Ishikawa (cell line): ENCODE measurements around the gene SLC25A14.
A peak's percentile ranks its signal among the peaks of the same experiment; 100 is the strongest.

Experiments
- CEBPB ChIP-seq: IDR thresholded peaks from 2 replicates; pipeline ENCODE4 v1.6.1; 2012
- CREB1 ChIP-seq: IDR thresholded peaks from 2 replicates; pipeline ENCODE4 v1.6.1; 2012; ENCODE audit warnings: low read depth
- EGR1 ChIP-seq: IDR thresholded peaks from 2 replicates; pipeline ENCODE4 v1.6.1; 2012
- EP300 ChIP-seq: IDR thresholded peaks from 2 replicates; pipeline ENCODE4 v1.6.1; 2012; ENCODE audit warnings: borderline replicate concordance
- FOXM1 ChIP-seq: IDR thresholded peaks from 2 replicates; pipeline ENCODE4 v1.6.1; 2012; ENCODE audit warnings: low read depth, borderline replicate concordance
- NFIC ChIP-seq: IDR thresholded peaks from 2 replicates; pipeline ENCODE4 v1.6.1; 2012
- RAD21 ChIP-seq: IDR thresholded peaks from 2 replicates; pipeline ENCODE4 v1.6.1; 2012; ENCODE audit warnings: low read depth
- TAF1 ChIP-seq: IDR thresholded peaks from 2 replicates; pipeline ENCODE4 v1.6.1; 2012; ENCODE audit warnings: low read depth, mild to moderate bottlenecking
- TCF12 ChIP-seq: IDR thresholded peaks from 2 replicates; pipeline ENCODE4 v1.6.1; 2012; ENCODE audit warnings: low read depth
- TEAD4 ChIP-seq: IDR thresholded peaks from 2 replicates; pipeline ENCODE4 v1.6.1; 2012
- YY1 ChIP-seq: IDR thresholded peaks from 2 replicates; pipeline ENCODE4 v1.6.1; 2012; ENCODE audit warnings: low read depth
- ZBTB7A ChIP-seq: IDR thresholded peaks from 2 replicates; pipeline ENCODE4 v1.6.1; 2012; ENCODE audit warnings: low read depth
- TF ChIP-seq, protein P1 (sequence below): IDR thresholded peaks from 2 replicates; pipeline ENCODE4 v1.6.1; 2012
- TF ChIP-seq, protein P2 (sequence below): IDR thresholded peaks from 2 replicates; pipeline ENCODE4 v1.6.1; 2012; ENCODE audit warnings: low read depth, mild to moderate bottlenecking
- TF ChIP-seq, protein P3 (sequence below): IDR thresholded peaks from 2 replicates; pipeline ENCODE4 v1.6.1; 2012

SLC25A14 gene, protein sequence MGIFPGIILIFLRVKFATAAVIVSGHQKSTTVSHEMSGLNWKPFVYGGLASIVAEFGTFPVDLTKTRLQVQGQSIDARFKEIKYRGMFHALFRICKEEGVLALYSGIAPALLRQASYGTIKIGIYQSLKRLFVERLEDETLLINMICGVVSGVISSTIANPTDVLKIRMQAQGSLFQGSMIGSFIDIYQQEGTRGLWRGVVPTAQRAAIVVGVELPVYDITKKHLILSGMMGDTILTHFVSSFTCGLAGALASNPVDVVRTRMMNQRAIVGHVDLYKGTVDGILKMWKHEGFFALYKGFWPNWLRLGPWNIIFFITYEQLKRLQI

DNA sequence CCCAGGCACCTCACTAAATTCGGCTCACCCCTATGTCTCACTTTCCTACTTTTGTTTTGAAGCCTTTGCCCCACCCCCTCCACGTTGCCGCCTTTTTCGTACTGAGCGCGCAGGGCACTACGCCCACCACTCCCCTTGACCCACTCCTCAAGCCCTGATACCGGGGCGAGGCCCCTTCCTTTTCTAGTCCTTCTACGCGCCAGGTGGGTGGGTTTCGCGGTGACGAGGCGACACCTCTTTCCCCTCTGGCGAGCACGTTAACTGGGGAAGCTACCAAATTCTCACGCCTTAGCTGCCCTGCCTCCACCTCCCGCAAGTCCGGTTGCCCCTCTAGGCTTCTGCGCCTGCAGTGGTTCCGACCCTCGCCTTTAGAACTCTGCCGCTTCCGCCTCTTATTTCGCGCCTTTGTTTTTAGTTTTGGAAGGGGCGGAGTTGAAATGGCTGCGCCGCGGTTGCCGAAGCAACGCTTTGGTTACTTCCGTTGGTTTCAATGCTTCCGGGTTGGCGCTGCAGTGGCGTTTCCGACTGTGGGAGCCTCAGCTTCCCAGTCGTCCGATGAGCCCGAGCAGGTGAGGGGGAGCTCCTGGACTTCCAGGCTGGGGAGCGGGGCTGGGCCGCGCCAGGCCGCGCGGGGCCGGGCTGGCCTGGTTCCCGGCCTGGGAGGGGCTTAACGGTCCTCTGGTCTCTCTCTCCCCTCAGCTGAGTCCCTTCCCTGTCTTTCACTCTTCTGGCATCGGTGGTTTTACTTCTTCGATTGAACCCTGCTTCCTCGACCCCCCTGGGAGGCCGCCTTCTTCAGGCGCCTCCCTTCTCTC, at the start of gene SLC25A14:
TSS of gene SLC25A14 (plus strand) at position 512 of the 815 bp plus-strand sequence. CDS start 360 bp downstream, outside the sequence.
- TF ChIP-seq CREB1 (no peak), ZBTB7A (peak; percentile 48; the same call in 1 of the 2 replicates), RAD21 (no peak), CEBPB (no peak), NFIC (no peak), TAF1 (peak; percentile 72; the same call in 1 of the 2 replicates), EP300 (no peak), TEAD4 (no peak), EGR1 (no peak), FOXM1 (no peak), TCF12 (peak; percentile 30; the same call in 1 of the 2 replicates), YY1 (0 out of 2 replicates have a peak, but pooled peaks have one; percentile 29)
- TF ChIP-seq, protein P1, sequence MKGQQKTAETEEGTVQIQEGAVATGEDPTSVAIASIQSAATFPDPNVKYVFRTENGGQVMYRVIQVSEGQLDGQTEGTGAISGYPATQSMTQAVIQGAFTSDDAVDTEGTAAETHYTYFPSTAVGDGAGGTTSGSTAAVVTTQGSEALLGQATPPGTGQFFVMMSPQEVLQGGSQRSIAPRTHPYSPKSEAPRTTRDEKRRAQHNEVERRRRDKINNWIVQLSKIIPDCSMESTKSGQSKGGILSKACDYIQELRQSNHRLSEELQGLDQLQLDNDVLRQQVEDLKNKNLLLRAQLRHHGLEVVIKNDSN, result no peak
- TF ChIP-seq, protein P2, sequence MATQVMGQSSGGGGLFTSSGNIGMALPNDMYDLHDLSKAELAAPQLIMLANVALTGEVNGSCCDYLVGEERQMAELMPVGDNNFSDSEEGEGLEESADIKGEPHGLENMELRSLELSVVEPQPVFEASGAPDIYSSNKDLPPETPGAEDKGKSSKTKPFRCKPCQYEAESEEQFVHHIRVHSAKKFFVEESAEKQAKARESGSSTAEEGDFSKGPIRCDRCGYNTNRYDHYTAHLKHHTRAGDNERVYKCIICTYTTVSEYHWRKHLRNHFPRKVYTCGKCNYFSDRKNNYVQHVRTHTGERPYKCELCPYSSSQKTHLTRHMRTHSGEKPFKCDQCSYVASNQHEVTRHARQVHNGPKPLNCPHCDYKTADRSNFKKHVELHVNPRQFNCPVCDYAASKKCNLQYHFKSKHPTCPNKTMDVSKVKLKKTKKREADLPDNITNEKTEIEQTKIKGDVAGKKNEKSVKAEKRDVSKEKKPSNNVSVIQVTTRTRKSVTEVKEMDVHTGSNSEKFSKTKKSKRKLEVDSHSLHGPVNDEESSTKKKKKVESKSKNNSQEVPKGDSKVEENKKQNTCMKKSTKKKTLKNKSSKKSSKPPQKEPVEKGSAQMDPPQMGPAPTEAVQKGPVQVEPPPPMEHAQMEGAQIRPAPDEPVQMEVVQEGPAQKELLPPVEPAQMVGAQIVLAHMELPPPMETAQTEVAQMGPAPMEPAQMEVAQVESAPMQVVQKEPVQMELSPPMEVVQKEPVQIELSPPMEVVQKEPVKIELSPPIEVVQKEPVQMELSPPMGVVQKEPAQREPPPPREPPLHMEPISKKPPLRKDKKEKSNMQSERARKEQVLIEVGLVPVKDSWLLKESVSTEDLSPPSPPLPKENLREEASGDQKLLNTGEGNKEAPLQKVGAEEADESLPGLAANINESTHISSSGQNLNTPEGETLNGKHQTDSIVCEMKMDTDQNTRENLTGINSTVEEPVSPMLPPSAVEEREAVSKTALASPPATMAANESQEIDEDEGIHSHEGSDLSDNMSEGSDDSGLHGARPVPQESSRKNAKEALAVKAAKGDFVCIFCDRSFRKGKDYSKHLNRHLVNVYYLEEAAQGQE, result no peak
- TF ChIP-seq, protein P3, sequence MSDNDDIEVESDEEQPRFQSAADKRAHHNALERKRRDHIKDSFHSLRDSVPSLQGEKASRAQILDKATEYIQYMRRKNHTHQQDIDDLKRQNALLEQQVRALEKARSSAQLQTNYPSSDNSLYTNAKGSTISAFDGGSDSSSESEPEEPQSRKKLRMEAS, result peak; percentile 49; the same call in 1 of the 2 replicates

DNA sequence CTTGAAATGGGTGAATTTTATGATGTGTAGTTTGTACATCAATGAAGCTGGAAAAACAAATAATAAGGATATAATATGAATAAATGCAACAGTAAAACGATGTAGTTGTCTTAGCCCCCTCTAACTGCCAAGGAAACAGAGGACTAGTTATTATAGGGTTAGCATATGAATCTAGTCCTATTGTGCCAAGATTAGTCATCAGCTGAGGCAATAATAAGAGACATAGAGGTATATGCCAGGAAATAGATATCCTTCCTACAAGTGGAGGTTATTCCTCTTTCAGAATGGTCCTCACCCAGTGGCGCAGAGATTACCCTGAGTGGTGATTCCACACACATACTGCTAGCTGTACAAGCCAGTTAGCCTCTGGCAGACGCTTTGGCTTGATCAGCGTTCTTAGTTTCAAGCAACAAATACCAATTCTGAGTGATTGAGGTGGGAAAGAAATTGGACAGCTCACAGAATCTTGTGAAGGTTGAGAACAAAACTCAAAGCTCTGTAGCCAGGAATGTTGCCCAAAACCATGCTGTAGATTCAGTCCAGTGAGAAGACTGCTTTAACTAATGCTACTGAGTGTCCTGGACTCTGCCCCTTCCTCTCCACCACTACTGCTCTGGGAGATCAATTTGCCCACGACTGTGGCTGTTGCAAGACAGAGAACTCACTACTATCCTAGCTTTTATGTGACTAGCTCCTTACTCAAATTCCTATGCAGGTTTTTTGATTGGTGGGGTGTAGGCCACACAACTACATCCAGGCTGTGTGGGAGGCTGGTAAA, 44.0 kb upstream of the SLC25A14 start:
- TF ChIP-seq FOXM1, result no peak
- no peak for TF ChIP-seq CREB1
- no peak for TF ChIP-seq CEBPB
- TF ChIP-seq RAD21, result no peak
- TF ChIP-seq, protein P1, result no peak

DNA sequence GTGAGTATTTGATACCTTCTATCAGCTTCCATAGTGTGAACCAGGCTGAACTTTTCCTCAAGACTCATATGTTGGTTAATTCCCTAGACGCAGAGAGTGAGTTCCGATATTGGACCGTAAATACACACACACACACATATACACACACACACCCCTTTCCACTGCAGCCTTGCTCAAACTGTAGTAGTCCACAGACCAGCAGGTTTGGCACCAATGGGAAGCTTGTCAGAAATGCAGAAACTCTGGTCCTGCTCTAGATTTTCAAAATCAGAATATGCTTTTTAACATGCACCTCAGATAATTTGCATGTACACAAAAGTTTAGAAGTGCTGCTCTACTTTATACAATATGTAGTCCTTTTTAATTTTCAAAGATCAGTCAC, 43.4 kb upstream of the SLC25A14 start:
- TF ChIP-seq CREB1 (no peak), EP300 (no peak), NFIC (no peak), RAD21 (no peak), FOXM1 (no peak), TAF1 (no peak), TEAD4 (no peak), CEBPB (no peak), TCF12 (no peak), EGR1 (no peak), ZBTB7A (no peak), YY1 (no peak)
- TF ChIP-seq, protein P3, result no peak
- TF ChIP-seq, protein P2, result no peak
- TF ChIP-seq, protein P1, result no peak

DNA sequence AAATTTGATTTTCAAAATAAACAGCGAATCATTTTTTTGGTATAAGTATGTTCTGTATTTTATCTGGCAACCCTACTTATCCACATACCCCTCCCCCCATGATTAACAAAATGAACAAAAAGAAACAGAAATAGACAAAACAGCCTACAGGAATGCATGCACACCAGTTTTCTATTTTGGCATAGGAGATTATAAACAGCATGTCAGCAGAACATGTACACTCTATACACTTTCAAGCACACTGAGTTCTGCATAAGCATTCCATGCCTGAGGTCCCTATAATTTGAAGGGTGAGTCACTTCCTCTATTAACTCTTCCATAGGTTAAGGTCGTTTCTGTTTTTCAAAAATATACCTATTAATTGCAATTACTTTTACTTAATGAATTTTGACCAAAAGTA, 43.0 kb upstream of the SLC25A14 start:
- TF ChIP-seq TCF12 (no peak), EP300 (no peak), ZBTB7A (no peak), CEBPB (no peak), YY1 (no peak)
